NCI-H187 (cell line): ENCODE data around the gene GRAMD1B.
A peak's percentile ranks its signal among the peaks of the same experiment; 100 is the strongest.

Experiments used
- DNase-seq, 2 experiments: peaks; one replicate each; lab custom pipeline; 2025; lab: John Stamatoyannopoulos, UW

Gene GRAMD1B

DNA sequence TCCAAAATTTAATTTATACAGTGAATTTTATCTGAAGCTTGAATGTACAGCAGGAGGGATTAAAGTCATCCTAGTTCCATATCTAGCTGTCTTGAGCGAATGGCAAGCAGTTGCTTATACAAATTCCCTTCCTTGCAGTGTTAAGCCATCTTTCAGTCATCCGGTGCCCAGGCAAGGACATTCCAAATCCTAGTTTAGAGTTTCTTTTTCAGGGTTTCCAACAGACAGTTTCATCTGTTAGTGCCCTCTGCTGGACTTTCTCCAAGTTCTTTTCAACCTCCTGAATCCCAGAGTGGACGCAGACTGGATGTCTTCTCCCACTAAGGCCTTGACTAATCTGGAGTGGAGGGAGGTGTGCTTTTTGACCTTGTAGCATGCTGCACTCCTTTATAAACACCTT lies 45.4 kb downstream of the GRAMD1B start:
- no peak for DNase-seq

- DNase-seq = no peak
Measured at GRCh38 chr11:123477205-123477907, 47.3 kb downstream of the GRAMD1B start.

DNA sequence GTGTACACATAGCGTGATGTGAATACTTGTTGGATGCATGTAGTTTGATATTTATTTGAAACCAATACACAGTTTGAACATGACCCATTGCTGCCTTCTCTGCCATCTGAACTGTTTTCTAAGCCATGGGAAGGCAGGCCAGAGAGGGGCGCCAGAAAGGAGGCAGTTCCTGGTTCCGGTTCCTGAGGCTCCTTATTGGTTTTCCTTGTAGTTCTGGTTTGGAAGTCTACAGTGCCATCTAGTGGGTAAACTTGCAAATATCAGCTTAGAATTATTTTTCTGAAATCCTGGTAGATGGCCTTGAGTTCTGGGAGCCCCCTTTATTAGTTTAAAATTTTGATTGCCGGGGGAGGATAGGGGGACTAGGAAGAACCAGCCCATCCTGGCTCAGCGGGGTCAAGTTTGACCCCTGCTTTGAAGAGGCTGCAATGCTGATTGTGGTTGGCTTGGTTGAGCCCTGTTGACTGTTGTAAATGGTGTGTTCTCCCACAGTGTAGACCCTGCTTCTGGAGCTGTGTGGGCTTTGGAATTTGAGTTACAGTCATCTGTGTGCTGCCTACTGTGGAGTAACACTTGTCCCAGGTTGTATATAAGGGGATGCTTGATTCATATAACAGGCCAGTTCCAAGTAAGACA lies 48.4 kb downstream of the GRAMD1B start:
- peak in 1 of 2 experiments; percentile 34 for DNase-seq

- no peak for DNase-seq
Measured at GRCh38 chr11:123479048-123479837, 49.2 kb downstream of the GRAMD1B start.

DNA sequence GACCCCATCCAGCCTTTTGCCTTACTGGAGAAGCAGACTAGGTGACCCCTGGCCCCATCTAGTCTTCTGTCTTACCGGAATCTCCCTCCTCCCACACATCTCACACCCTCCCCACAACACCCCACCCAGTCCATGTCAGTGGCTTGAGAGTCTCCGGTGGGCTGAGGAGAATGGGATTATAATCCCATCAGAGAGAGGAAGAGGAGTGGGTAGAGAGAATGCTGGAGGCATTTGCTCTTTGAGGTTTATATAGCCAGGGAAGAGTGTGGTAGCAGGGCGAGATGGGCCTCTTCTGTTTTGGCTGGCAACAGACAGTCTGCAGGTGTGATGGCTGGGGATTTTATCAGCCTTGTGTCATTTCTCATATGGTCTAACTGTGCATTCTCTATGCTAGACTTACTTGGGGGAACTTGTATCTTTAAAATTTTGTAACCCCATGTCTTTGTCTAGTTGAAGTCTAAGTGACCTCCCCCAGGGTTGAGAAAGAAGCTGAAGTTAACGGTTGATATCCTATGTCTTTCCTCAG lies 50.3 kb downstream of the GRAMD1B start:
- DNase-seq = no peak

GRCh38 chr11:123480882-123481281 lies 50.8 kb downstream of the GRAMD1B start:
- DNase-seq = no peak

DNA sequence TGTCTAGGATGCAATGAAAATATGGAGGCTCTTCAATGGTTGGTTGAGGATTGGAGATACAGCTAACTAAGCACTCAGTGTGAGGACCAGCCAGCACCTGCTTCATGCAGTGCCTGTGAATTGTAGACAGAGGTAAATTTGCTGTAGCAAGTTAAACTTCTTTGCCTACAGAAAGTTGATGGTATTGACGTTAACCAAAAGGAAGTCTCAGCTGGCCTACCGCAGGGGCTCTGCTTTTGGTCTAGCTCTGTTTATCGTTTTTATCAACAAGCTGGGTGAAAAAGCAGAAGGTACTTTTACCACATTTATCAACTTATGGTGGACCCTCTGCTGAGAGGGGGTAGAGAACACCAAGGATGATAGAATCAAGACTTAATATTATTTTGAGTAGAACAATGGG lies 51.6 kb downstream of the GRAMD1B start:
- DNase-seq = no peak

DNA sequence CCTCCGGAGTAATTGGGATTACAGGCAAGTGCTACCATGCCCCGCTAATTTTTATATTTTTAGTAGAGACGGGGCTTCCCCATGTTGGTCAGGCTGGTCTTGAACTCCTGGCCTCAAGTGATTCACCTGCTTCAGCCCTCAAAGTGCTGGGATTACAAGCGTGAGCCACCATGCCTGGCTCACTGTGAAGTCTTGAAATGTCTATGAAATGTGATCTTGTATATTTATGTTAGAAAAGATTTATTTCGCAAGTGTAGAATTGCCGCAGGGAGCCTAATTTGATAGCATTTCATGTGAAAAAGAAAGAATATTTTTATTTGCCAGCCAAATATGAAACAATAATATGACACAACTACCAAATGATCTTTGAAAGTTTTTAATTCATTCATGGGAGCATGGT lies 52.1 kb downstream of the GRAMD1B start:
- DNase-seq = no peak

GRCh38 chr11:123483058-123483457 lies 53.0 kb downstream of the GRAMD1B start:
- DNase-seq = no peak

- DNase-seq = no peak
Measured at GRCh38 chr11:123483466-123483865, 53.4 kb downstream of the GRAMD1B start.

DNA sequence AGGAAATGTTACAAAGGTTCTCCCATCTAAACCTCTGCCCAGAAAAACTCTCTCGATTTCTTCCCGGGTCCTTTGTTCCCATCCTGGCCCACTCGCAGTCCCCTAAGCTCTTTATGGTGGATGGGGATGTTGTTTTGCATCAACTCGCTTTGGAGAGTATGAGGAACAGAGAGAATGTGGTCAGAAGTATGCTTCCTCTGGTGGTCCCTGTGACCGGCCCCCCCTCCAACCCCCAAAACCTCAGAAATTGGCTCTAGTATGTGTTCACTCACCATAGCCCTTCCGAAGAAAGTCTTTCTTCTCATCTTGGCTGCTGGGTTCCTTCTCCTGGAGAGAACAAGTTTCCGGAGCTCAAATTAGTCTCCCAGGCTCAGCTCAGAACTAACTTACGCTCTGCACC lies 54.4 kb downstream of the GRAMD1B start:
- DNase-seq = no peak

GRCh38 chr11:123487157-123487744 lies 57.2 kb downstream of the GRAMD1B start:
- no peak for DNase-seq

DNA sequence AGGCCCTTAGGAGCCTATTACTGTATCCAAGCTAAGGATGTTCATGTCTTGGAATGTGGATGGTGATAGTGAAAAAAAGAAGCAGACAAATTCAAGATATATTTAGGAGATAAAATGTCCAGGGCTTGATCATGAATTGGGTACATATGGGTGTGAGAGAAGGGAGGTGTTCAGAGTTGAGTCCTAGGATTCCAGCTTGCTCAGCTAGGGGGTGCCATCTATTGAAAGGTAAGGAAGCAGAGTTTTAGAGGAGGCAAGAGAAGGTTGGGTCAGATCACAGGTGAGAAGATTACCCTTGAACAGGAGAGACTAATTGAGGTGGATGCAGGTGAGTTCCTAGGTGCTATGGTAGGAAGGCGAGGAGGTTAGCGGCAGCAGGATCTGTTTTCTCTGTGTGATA lies 60.5 kb downstream of the GRAMD1B start:
- no peak for DNase-seq

- no peak for DNase-seq
Measured at GRCh38 chr11:123491241-123491640, 61.2 kb downstream of the GRAMD1B start.

- DNase-seq = no peak
Measured at GRCh38 chr11:123493349-123494063, 63.4 kb downstream of the GRAMD1B start.

DNA sequence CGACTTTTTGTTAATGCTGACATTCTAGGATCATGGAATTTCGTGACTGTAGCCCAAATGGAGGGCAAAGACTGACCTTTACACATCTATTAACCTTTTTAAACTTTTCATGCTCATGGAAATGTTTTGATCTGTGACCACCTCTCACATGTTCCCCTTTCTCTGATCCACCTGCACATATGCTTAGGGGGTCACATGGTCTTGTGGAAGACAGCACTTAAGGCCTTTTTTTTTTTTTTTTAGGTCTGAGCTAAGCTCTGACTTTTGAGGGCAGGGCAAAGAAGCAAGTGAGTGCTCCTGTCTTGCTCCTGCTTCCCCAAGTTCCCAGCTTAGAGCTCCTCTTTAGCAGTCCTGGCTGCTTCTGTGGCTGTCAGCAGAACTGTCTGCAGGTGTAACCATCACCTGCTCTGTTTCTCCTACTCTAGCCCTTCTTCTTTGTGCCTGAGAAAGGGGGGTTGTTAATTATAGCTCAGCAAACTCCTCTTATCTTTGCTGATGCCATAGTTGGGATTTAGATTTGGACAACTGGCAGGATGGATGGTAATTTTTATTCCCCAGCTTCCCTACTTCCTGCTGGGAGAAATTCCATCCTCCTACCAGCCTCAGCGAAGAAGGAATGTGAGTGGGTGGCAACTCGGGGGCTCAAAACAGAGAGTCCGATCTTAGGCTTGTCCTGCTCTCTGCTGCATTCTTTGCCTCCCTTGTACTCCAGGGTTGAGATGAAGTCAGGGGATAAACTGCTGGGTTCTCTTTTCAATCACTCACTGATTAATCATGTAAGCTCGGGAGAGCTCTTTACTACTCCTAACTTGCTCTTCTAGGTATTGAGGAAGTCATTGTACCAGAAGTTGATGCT lies 64.4 kb downstream of the GRAMD1B start:
- DNase-seq = no peak

GRCh38 chr11:123504401-123504800 lies 74.3 kb downstream of the GRAMD1B start:
- no peak for DNase-seq

DNA sequence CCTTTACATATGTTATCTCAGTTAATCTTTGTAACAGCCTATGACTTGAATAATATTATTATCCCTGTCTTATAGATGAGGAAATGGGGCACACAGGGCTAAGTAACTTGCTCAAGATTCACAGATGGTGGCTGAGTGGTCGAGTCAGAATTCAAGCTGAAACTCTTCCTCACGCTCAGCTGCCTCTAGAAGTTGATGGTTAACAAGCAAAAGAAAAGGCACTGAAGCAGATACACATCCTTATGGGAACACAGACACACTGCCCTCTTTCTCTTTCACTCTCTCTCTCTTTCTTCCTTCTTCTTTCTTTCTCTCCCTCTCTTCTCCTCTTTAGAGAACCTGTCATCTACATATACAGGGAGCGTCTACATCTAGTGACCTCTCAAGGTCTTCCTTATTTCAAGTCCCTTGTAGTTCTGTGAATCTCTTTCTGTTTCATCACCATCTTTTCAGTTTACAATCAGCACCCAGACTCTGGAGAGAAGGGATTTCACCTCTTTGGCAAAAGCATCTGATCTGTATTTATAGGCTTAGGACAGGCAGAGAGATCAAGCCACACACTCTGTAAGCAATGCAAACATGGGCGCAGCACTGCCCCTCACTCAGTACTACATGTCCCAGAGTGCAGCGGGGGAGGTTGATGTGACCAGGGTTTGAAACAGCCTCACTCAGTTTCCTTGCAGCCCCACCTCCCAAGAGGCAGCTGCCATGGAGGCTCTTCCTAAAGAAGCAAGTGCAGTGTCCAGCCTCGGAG lies 75.7 kb downstream of the GRAMD1B start:
- no peak for DNase-seq

GRCh38 chr11:123507043-123507442 lies 77.0 kb downstream of the GRAMD1B start:
- DNase-seq = no peak
